22Rv1 (cell line): Measurements from ENCODE around the gene CHRNA10.

ENCODE experiments used
- CTCF ChIP-seq: fragments of 450-650 bp; IDR thresholded peaks from 2 replicates; pipeline ENCODE4 v1.5.1; 2017; ENCODE audit warnings: mild to moderate bottlenecking
- ZFX ChIP-seq: fragments of 450-650 bp; IDR thresholded peaks from 2 replicates; pipeline ENCODE4 v1.6.1; 2017; ENCODE audit warnings: antibody characterized with exemption, borderline replicate concordance

GRCh38 chr11:3637201-3637600 is 34.0 kb downstream of the CHRNA10 start:
- no peak for TF ChIP-seq CTCF
- TF ChIP-seq ZFX: no peak
